Kidney tubule cell (primary cell): ENCODE results near the gene ATXN2.
A peak's percentile ranks its signal among the peaks of the same experiment; 100 is the strongest.
"Not testable (repeated sequence)": the region's sequence is repeated elsewhere in the genome, so short reads cannot be mapped to it uniquely, and the experiment has no call there.

Experiments
- DNase-seq: peaks from one replicate; pipeline ENCODE4 v3.0.0-alpha.2; 2018; ENCODE audit warnings: low spot score

Gene ATXN2

GRCh38 chr12:111574797-111575443, 24.2 kb downstream of the ATXN2 start:
- no peak for DNase-seq

GRCh38 chr12:111573476-111573875, 25.6 kb downstream of the ATXN2 start:
- no peak for DNase-seq

DNA sequence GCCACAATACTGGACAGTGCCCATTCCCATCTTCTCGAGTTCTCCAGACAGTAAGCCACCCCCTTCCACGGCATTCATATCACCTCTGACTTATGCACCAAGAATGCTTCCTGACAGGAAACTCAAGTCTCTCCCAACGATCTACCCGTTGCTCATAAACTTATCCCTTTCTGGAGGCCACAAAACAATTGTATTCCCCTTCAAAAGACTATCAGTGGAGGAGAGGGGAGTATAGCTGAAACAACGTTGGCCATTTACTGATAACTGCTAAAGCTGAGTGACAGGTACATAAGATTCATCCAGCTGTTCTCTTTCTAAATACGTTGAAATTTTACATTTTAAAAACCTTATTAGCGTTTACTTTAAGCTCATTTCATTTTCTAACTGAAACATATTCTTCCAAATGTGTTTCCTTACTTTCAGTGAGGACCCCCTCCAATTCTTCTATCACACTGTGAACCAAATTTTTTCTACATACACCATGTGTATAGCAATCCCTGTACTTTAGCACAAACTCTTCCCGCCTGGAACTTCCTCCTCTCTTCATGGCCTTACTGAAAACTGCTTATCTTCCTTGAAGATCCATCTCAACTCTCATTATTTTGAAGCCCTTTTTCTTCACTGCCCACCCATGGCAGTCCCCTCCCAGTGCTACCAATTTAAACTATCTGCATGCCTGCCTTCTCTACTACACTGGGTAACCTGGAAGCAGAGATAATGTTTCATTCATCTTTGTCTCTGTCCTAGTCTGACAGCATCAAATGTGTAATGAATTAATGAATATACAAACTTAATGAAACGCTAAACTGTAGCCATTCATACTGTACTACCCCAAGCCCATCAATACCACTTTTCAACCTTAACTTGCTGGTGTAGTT, 28.8 kb downstream of the ATXN2 start:
- peak; percentile 82 for DNase-seq

- no peak for DNase-seq
Measured at GRCh38 chr12:111569363-111570083, 29.6 kb downstream of the ATXN2 start.

DNA sequence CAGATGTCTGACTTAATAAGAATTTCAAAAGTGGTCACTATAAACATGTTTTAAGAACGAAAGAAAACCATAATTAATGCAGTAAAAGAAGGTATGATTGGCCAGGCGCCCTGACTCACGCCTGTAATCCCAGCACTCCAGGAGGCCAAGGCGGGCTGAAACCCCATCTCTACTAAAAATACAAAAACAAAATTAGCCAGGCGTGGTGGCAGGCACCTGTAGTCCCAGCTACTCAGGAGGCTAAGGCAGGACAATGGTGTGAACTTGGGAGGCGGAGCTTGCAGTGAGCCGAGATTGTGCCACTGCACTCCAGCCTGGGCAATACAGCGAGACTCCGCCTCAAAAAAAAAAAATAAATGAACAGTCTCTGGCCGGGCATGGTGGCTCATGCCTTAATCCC, 38.3 kb downstream of the ATXN2 start:
- DNase-seq = not testable (repeated sequence)

GRCh38 chr12:111558107-111558376, 41.1 kb downstream of the ATXN2 start:
- DNase-seq = peak; percentile 23

DNA sequence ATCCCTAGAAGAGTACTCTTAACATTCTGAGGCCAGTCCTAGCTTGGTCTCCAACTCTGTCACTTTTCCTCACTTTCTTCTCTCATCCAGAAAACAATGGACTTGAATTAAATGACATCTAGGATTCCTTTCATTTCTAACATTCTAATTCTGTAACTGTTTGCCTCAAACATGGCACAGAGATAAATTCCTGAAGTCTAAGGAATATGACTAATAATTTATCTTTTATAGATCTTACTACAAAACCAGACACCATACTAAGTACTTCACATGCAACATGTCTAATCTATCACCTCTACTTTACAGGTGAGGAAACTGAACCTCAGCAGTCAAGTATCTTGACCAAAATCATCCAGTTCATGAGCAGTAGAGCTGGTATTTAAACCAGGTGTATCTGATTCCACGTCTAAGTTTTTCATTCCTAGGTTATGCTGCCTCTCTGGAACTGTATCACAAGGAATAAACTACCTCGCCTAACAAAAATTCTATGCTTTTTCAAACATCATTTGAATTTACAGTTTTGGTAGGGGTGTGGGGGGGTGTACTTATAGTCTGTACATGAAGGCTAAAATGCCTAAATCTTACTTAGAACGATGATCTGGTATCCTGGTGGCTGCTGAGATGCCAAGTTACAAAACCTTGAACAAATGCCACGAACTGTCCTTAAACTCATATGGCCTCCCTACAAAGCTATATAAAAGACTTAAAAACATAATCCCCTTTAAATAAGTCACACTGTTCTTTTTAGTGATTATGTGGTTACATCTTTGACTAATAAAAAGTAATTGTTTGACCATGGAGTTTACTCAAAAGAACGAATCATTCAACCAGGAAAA, 41.6 kb downstream of the ATXN2 start:
- DNase-seq = peak; percentile 58

- no peak for DNase-seq
Measured at GRCh38 chr12:111556676-111557075, 42.4 kb downstream of the ATXN2 start.

GRCh38 chr12:111555313-111555712, 43.8 kb downstream of the ATXN2 start:
- not testable (repeated sequence) for DNase-seq

- DNase-seq = peak; percentile 34
Measured at GRCh38 chr12:111546758-111547383, 52.2 kb downstream of the ATXN2 start.

DNA sequence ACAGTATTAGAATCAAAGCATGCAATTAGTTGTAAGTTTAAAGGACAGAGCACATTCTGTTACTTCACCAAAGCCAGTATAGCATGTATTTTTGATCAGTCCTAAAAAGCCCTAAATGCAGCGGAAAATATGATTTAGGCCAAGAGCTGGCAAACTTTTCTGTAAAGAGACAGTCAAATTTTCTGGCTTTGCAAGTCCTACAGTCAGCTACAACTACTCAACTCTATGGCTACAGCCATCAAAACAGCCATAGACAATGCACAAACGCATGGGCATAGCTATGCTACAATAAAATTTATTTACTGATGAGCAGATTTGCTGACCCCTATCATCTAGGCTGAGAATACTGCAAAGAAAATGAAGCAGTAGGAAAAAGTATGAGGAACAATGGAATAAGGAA, 52.9 kb downstream of the ATXN2 start:
- no peak for DNase-seq

GRCh38 chr12:111544032-111544431, 55.1 kb downstream of the ATXN2 start:
- DNase-seq = no peak

DNA sequence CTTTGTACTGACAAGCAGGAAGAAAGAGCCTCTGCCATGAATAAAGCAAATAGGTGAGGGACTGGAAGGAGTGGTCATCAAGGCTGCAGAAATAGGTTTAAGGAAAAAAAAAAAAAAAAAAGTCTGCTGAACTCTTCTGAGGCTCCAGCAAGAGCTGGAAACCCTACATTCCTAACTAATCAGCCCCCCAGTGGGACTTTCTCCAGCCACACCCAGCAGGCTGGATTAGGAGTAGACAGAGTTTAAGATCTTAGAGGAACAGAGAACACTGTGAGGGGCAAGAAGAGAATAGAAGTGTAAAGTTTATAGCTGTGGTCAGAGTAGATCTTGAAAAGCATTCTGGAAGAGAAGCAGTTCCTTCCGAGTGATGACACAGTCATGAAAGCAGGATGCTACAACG, 66.4 kb downstream of the ATXN2 start:
- no peak for DNase-seq

DNA sequence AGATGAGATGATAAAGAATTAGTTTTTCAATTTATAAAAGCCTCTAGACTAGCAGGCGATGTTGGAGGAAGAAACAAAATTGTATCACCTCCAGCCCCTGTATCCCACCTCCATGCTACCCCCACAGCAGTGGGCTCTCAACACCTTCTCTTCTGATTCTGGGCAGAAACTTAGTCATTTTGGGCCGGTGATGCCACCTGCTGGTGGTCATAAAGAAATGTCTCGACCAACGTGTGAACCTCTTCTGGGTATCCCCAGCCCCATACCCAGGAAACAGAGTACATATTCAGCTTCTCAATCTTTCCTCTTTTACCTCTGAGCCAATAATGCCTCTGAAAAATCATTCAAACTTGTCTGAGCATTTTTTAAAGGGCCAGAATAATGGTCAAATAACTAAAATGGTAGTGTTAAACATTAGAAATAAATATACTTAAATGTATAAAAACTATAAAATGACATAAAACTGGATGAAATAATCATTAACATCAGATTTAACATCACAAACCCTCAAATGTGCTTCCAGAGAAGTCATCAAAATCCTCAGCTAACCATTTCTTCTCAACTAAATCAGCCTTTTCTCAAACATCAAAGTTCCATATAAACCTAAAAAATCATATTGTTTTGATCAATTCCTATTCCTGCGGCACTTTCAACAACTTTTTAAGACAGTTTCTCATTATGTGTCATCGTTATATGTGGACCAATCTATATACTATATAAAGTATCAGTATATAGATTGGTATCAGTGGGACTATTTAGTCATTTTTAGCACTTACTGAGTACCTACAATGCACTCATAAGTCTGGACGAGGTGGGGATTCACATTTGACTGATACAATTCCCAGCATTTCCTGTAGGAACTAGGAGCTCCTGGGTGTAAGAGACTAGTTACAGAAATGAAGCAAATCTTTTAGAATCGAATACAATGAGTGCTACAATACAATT, 69.4 kb downstream of the ATXN2 start:
- DNase-seq = peak; percentile 65

DNA sequence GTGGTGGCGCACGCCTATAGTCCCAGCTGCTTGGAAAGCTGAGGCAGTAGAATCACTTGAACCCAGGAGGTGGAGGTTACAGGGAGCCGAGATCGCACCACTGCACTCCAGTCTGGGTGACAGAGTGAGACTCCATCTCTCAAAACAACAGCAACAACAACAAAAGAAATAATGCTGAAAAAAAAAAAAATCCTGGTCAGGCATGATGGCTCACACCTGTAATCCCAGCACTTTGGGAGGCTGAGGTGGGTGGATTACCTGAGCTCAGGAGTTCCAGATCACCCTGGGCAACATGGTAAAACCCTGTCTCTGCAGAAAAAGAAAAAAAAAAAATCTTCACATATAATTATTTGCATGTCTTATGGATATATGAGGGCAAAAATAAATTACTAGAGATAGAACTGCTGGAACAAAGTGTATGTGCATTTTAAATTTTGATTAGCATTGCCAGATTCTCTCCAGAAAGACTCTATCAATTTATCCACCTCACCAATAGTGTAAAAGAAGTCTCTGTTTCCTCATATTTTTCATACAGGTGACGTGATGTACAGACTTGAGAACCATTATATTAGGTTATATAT, 75.4 kb downstream of the ATXN2 start:
- DNase-seq = no peak

- DNase-seq = no peak
Measured at GRCh38 chr12:111521801-111522200, 77.3 kb downstream of the ATXN2 start.

DNA sequence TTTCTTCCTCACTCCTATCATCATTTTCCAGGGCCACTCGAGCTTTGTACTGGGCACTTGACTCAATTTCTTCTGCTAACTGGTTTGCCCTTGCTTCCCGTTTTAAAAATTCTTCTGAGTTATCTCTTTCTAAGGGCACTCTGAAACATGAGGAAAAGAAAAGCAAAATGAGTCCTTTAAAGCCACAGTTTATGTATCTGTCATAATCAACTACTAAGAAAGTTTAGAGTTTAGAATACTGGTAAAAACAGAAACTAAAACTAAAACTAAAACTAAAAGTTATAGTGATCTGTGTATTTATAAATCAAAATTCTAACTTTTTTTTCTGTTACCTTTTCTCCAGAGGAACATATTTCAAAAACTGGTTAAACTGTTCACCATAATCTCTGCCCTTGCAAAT, 79.2 kb downstream of the ATXN2 start:
- DNase-seq = no peak

- no peak for DNase-seq
Measured at GRCh38 chr12:111519083-111519482, 80.0 kb downstream of the ATXN2 start.

GRCh38 chr12:111507719-111508118, 91.4 kb downstream of the ATXN2 start:
- DNase-seq = not testable (repeated sequence)

DNA sequence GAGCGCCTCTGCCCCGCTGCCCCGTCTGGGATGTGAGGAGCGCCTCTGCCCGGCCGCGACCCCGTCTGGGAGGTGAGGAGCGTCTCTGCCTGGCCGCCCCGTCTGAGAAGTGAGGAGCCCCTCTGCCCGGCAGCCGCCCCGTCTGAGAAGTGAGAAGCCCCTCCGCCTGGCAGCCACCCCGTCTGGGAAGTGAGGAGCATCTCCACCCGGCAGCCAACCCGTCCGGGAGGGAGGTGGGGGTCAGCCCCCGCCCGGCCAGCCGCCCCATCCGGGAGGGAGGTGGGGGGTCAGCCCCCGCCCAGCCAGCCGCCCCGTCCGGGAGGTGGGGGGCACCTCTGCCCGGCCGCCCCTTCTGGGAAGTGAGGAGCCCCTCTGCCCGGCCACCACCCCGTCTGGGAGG, 91.9 kb downstream of the ATXN2 start:
- not testable (repeated sequence) for DNase-seq
